ENCODE data around the gene ADIPOR1.
"Not testable (repeated sequence)": the region's sequence is repeated elsewhere in the genome, so short reads cannot be mapped to it uniquely, and the experiment has no call there.

The ADIPOR1 gene

GRCh38 chr1:202903808-202904207 lies 54.3 kb downstream of the ADIPOR1 start:
- H3K27ac ChIP-seq (ENCODE audit: low read depth, low read length); H3K4me3 ChIP-seq (ENCODE audit: low read depth, low read length); H3K9ac ChIP-seq (ENCODE audit: low read length); H3K4me1 ChIP-seq (ENCODE audit: control insufficient read depth, insufficient read depth, low read length); H3K9me3 ChIP-seq (ENCODE audit: control insufficient read depth, insufficient read depth, low read depth, low read length); H3K27me3 ChIP-seq (ENCODE audit: control insufficient read depth, insufficient read depth, low read length): not testable (repeated sequence)
- peaks cover 35% of the 10 kb centered on the region for H3K36me3 ChIP-seq (ENCODE audit: control insufficient read depth, insufficient read depth, low read length)

- Histone ChIP-seq H3K36me3 (ENCODE audit: control insufficient read depth, insufficient read depth, low read length) (peaks cover 35% of the 10 kb centered on the region), H3K27ac (ENCODE audit: low read depth, low read length) (no peak overlapping the region), H3K9me3 (ENCODE audit: control insufficient read depth, insufficient read depth, low read depth, low read length) (no peaks in the 10 kb centered on the region), H3K27me3 (ENCODE audit: control insufficient read depth, insufficient read depth, low read length) (no peaks in the 10 kb centered on the region), H3K4me1 (ENCODE audit: control insufficient read depth, insufficient read depth, low read length) (no peaks in the 10 kb centered on the region), H3K9ac (ENCODE audit: low read length) (no peak overlapping the region), H3K4me3 (ENCODE audit: low read depth, low read length) (no peak overlapping the region)
Observed at GRCh38 chr1:202901555-202901954, 56.6 kb downstream of the ADIPOR1 start.

GRCh38 chr1:202892501-202892900 lies 65.6 kb downstream of the ADIPOR1 start:
- Histone ChIP-seq H3K4me3 (ENCODE audit: low read depth, low read length) (no peak overlapping the region), H3K27ac (ENCODE audit: low read depth, low read length) (no peak overlapping the region), H3K36me3 (ENCODE audit: control insufficient read depth, insufficient read depth, low read length) (peaks cover 61% of the 10 kb centered on the region)

More at GRCh38 chr1:202892501-202892900, 65.6 kb downstream of the ADIPOR1 start:
- Histone ChIP-seq H3K9me3 (ENCODE audit: control insufficient read depth, insufficient read depth, low read depth, low read length) (no peaks in the 10 kb centered on the region), H3K9ac (ENCODE audit: low read length) (no peak overlapping the region), H3K4me1 (ENCODE audit: control insufficient read depth, insufficient read depth, low read length) (0 out of 2 replicates have a peak, but pooled peaks cover 7% of the 10 kb centered on the region), H3K27me3 (ENCODE audit: control insufficient read depth, insufficient read depth, low read length) (no peaks in the 10 kb centered on the region)
